SK-N-SH (cell line): ENCODE results near the gene C14orf132.

Experiments
- CTCF ChIP-seq: fragments of 200-600 bp; sonication (generic); IDR thresholded peaks from 2 replicates; pipeline ENCODE4 v1.6.1; 2017; ENCODE audit warnings: antibody characterized with exemption, mild to moderate bottlenecking, moderate library complexity
- MAX ChIP-seq: IDR thresholded peaks from 2 replicates; pipeline ENCODE4 v1.4.0; 2012; ENCODE audit warnings: low read depth

- TF ChIP-seq MAX (no peak), CTCF (no peak)
Measured at GRCh38 chr14:96081224-96081623, 42.1 kb downstream of the C14orf132 start.
